GM21529 (cell line): ENCODE measurements around the gene TCEAL9.
A peak's percentile ranks its signal among the peaks of the same experiment; 100 is the strongest.
"Not testable (repeated sequence)": the region's sequence is repeated elsewhere in the genome, so short reads cannot be mapped to it uniquely, and the experiment has no call there.

Source experiments
- ATAC-seq: cut with Tn5 transposase; IDR thresholded peaks from one replicate; pipeline ENCODE4 v1.9.1; 2021; ENCODE audit not compliant: unreplicated experiment

TCEAL9 gene

GRCh38 chrX:103372886-103373285 is 16.6 kb downstream of the TCEAL9 start:
- ATAC-seq: no peak

- ATAC-seq: no peak
These were observed 17.3 kb downstream of the TCEAL9 start for GRCh38 chrX:103373581-103373980.

GRCh38 chrX:103376118-103376978 is 20.0 kb downstream of the TCEAL9 start, which contains the start of gene BEX3:
TSS of gene BEX3 (plus strand) at chrX:103376538. CDS start at chrX:103377522, 984 bp downstream.
- no peak for ATAC-seq

GRCh38 chrX:103376979-103377324 is 20.6 kb downstream of the TCEAL9 start:
- no peak for ATAC-seq

GRCh38 chrX:103378990-103379389 is 22.7 kb downstream of the TCEAL9 start:
- ATAC-seq: no peak

GRCh38 chrX:103382877-103383276 is 26.6 kb downstream of the TCEAL9 start:
- no peak for ATAC-seq

- ATAC-seq: no peak
These were observed 28.4 kb downstream of the TCEAL9 start for GRCh38 chrX:103384672-103385071.

- ATAC-seq: not testable (repeated sequence)
These were observed 29.1 kb downstream of the TCEAL9 start for GRCh38 chrX:103385283-103385830.

- no peak for ATAC-seq
These were observed 30.0 kb downstream of the TCEAL9 start for GRCh38 chrX:103386332-103386731.

- ATAC-seq: no peak
These were observed 37.2 kb downstream of the TCEAL9 start for GRCh38 chrX:103393487-103393886.

GRCh38 chrX:103396186-103396585 is 39.9 kb downstream of the TCEAL9 start:
- ATAC-seq: no peak

- ATAC-seq: no peak
These were observed 40.4 kb downstream of the TCEAL9 start for GRCh38 chrX:103396660-103397059.

- no peak for ATAC-seq
These were observed 41.4 kb downstream of the TCEAL9 start for GRCh38 chrX:103397707-103398106.

- no peak for ATAC-seq
These were observed 42.1 kb downstream of the TCEAL9 start for GRCh38 chrX:103398421-103398864.

GRCh38 chrX:103399744-103400143 is 43.4 kb downstream of the TCEAL9 start:
- ATAC-seq: no peak

GRCh38 chrX:103400931-103401330 is 44.6 kb downstream of the TCEAL9 start:
- no peak for ATAC-seq

GRCh38 chrX:103404231-103405008 is 48.1 kb downstream of the TCEAL9 start:
- ATAC-seq: peak; percentile 97

GRCh38 chrX:103405009-103405333 is 48.7 kb downstream of the TCEAL9 start:
- ATAC-seq: no peak

- no peak for ATAC-seq
These were observed 50.0 kb downstream of the TCEAL9 start for GRCh38 chrX:103406256-103406655.

GRCh38 chrX:103407776-103408175 is 51.5 kb downstream of the TCEAL9 start:
- ATAC-seq: no peak
